HL-60/S4 treated with retinoic acid at 250 ng/mL for 4 days and 3 days (cell line): Measurements from ENCODE around the gene TSTD2.

Experiments
- in situ Hi-C: fragments of 300-500 bp; cut with MboI; formaldehyde crosslinking; loops from 2 replicates; pipeline ENCODE4 v1.7.0; 2022; ENCODE audit warnings: low sequenced_read_pairs

TSTD2 gene

DNA sequence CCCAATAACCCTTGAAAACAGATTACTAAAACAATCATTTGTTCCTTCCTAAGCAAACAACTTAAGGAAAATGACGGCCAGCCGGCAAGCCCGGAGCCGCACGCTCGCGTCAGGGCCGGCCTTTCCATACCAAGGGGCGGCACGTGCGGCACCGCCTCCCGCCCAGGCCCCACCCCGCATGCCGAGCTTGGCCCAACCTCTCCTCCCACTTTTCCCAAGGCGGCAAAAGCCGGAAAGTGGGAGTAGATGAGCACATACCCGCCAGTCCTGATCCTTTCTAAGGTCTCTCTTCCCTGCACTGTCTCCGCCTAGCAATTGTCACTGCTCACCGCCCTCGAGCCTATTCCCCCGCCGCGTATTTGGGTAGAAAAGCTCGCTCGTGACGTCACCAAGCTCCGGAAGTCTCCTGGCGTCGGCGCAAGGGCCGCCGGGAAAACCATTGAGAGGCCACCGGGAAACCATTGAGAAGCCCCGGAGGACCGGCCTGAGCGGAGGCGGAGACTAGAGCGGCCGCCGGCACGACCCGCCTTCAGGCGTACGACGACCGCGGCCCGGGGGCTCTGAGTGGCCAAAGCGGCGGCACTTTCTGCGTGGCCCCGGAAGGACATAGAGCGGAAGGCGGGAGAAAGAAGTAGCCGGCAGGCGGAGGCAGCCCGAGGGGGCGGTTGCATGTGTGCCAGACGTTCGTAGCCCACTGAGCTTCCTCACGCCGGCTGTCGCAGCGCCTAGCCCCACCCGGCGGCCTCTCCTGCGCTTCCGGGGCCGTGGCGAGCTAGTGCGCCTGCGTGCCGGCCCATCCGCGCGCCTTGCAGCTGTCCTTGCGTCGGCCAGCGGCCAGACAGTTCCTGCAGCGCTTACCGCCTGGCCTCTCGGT, at the start of gene TSTD2, which contains the start of gene NCBP1:
Gene TSTD2, minus strand, starts transcription at position 384 of the 874 bp plus-strand sequence. CDS start 5,806 bp downstream, outside the sequence.
Gene NCBP1, plus strand, starts transcription at position 837 of the 874 bp plus-strand sequence. CDS start 61 bp downstream, outside the sequence.
- in situ Hi-C loops, result no loop called here

DNA sequence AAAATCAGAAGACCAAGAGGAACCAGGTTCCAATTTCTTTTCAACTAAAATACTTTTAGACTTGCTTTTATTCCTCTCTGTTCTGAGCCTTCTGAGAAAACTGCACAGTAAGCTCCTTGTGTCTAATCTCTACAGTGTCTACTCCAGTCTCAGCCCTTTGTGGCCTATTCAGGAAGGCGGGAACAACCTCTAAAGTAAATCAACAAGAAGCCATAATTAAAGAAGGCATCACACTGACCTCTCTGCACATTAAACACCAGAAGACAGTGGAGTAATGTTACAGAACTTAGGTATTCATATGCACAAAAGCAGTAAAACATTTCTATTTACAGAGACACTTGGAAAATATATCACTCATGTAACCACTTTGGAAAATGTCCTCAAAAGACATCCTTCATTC, 49.1 kb upstream of the TSTD2 start:
- in situ Hi-C loops, result no loop called here

DNA sequence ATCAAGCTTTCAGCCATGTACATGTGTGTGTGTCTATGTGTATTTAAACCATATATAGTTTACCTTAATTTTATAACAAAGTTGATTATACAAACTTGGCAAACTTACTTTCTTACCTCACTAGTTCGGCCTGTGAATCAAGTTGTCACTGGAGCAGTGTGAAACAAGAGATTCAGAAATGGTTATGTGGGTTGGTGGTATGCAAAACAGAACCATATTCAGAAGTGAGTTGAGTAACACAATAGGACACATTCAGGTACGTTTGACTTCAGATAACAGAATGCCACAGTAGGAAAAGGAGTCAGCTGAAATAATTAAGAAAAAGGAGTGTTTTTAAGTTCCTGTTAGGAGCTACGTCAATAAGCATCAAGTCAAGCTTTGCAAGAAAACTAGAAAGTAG, 42.5 kb upstream of the TSTD2 start:
- in situ Hi-C loops, result no loop called here

DNA sequence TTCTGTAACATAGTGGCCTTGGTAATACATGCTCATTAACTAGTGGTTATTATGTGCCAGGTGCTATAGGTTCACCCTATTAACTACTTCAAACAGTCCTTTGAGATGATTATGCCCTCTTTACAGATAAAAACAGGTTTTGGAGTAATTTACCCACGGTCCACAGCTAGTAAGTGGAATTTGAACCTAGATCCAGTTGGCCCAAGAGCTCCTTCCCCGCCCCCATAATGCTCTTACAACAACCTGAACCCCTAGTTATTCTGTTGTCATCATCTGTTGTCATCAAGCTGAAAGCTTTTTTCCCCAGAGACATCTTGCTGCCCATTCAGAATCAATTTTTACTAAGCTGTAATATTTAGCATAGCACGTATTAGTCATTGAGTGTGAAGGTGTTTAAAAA, 40.8 kb upstream of the TSTD2 start:
- in situ Hi-C loops, result no loop called here

DNA sequence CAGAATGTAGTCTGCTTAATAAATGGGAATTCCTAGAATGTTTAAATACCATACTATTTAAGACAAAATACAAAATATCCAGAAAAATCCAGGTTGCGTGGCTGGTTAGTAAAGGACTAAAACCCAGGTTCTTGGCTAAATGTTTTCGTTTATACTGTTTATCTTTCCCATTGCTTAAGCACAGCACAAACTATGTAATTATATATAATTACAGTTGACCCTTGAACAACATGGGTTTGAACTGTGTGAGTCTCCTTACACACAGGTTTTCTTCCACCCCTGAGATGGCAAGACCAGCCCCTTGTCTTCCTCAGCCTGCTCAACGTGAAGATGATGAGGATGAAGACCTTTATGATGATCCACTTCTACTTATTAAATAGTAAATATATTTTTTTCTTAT, 39.2 kb upstream of the TSTD2 start:
- in situ Hi-C loops, result no loop called here

DNA sequence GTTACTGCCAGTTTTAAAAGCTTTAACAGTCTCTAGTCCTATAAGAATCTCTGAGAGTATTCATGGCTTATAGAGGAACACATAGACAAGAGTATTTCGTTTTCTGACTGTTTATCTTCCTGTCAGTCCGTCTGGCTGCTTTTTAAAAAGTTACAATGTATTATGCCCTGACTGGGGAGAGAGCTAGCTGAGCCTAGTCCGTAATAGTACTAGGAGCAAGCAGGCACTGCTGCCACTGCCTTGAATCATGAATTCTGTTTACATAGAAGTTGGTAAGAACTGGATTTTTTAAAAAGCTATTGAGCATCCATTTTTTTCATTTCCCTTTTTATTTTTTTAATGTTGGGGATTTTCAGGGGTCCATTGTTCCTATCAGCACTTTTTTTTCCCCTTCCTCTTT, 37.4 kb upstream of the TSTD2 start:
- in situ Hi-C loops, result no loop called here

DNA sequence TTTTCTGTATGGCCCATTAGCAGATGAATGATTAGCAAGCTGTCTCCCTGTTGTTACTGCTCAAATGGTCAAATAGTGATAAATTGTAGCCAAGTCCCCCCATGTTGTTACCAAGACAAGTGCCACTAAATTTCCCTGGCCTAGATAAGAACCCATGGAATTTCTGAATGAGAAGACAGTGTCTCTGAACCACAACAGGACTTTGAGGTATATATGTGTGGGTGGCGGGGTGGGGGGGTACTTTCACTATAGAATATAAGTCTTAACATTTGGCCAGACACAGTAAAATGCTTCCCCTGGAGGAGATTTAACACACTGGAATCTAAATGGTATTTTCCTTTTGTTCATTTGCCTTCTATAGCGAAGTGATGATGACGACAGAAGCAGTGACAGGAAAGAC, 35.3 kb upstream of the TSTD2 start:
- in situ Hi-C loops, result no loop called here

DNA sequence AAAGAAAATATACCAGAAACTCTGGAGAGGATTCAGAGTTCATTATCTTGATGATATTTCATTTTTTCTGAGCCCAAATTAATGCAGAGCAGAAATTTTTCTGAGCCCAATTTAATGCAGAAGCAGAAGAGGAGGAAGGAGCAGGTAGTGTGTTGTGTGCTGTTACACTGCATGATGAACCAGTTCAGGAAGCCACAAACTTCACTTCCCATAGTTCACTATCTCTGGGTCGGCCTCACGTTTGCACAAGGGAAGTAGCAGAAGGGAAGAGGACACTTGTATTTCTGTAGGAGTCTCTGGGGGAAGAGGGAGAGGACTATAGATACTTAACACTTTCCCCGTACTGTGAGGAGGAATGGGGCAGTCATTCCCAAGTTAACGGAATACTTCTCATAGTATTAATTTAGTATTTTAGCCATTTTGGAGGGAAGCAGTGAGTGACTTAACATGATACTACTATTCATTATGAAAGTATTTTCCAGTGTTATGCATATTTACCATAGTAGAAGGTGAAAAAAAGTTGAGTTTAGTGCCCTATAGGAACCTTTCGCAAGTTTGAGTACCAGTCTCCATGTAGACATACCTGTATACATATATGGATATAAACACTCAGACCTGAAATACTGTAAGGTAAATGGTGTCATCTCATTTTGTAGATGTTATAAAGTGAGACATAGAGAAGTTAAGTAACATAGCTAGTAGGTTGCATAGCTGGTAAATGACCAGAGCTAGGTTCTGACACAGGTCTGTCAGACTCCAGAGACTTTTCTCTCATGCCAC, 33.9 kb upstream of the TSTD2 start:
- in situ Hi-C loops, result no loop called here

DNA sequence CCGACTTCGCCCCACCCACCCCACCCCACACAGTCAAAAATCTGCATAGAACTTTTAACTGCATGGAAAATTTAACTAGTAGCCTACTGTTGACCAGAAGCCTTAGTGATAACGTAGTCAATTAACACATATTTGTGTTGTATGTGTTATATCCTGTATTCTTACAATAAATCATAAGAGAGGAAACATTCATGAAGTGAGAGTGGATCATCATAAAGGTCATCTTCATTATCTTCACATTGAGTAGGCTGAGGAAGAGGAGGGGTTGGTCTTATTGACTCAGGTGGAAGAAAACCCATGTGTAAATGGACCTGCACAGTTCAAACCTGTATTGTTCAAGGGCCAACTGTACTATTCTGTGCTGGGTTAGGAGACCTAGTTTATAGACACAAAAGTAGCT, 32.6 kb upstream of the TSTD2 start:
- in situ Hi-C loops, result no loop called here

DNA sequence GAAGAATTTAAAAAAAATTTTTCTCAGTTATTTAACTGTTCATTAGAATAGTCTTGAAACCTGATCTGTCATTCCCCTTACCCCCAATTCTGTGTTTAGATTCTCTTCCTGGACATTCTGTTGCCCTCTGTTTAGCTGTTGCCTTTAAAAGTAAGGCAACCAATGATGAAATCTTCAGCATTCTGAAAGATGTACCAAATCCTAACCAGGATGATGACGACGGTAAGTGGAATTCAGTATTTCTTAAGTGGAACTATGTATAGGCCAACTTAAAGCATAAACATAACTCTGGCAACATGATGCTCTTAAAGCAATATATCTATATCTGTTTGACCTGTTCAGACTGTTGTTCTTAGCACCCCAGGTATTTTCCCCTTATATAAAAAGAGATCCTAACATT, 27.7 kb upstream of the TSTD2 start:
- in situ Hi-C loops, result no loop called here

DNA sequence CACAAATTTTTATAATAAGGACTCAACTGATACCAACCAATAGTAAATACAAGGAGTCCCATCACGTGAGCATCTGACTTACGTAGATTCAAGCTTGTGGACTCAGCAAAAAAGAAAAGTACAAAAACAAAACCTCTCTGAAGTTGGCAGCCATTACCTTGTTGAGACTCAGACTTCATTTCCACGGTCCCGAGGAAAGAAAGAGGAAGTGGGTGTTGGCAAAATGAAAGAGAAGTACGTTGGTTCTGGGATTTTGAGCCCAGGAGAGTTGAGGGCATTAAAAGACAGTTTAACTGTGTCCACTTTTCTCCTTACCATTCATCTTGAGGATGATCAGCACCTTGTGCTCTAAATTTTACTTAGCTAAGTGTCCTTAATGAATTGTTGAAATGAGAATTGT, 27.2 kb upstream of the TSTD2 start:
- in situ Hi-C loops, result no loop called here

DNA sequence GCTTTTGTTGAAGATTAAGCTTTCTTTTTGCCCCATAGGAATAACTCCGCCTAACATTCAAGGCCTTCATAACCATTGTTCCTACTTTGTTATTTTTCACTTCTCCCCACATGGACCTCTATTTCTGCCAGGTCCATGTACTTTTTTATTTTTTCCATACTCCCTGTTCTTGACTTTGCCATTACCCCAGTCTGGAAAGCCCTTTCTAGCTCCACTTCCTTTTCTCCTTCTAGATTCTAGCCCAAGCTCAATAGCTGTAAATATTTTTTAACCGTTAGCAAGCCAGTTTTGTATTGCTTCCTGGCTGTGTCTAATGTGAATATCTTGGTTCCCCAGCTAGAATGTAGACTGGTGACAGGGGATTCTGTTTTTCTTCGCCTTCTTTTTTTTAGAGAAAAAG, 26.6 kb upstream of the TSTD2 start:
- in situ Hi-C loops, result no loop called here

DNA sequence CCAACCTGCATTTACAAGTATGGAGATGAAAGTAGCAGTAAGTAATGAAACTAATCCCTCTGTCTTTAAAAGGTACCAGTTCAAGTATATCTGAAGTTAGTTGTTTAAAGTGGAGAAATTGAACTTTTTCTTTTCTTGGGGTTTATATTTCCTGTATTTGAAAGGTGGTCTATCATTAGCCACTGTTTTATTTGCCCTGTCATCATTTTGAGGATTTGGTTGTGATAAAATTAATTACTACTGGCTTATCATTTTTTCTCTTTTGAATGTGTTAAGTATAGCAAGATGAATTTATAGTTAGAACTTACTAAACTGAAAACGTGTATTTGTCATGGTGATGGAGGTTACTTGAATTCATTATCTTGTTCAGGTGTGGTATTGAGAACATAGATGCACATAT, 25.5 kb upstream of the TSTD2 start:
- in situ Hi-C loops, result no loop called here

DNA sequence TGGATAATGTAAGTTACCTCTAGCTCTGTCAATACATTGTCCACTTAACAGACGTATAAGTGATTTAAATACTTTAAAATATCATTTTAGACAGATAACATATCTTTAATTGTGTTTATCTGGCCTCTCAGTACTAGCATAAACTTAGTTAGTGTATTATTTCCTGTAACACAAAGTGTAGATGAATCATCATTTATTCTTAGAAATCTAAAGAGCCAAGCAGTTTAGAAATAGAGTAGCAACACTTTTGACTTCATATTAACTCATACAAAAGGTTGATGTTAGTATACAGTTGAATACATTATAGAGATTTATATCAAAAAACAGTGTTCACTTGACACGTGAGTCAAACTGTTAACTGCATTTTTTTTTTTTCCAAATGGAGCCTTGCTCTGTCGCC, 18.5 kb upstream of the TSTD2 start:
- in situ Hi-C loops, result no loop called here

DNA sequence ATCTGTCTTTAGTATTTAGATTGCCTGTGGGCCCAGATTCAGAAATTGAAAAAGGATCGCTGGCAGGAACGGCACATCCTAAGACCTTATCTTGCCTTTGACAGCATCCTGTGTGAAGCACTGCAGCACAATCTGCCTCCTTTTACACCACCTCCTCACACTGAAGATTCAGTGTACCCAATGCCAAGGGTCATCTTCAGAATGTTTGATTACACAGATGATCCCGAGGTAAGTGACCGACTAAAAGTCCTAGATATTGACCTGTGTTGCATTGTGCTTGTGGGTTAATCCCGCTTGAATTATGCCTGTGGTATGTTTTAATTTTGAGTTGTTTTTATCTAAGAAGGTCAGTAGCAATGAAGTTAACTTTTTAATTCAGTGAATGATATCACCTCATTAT, 14.8 kb upstream of the TSTD2 start:
- in situ Hi-C loops, result no loop called here

DNA sequence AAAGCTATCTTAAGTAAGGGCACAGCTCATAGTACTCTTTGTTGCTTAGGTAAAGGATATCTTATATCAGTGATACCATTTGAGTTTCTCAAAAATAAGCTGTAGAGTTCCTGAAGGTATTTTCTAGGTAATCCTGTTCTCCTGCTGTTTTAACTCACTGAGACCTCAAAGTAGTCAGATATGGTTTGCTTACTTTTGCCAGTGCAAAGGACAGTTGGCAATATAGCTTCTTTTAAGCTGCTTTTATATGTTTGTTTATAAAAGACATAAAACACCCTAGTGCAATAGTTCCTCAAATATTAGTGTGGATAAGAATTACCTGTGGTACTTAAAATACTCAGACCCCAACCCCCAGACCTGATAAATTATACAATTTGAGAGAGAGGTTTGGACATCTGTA, 12.6 kb upstream of the TSTD2 start:
- in situ Hi-C loops, result no loop called here

DNA sequence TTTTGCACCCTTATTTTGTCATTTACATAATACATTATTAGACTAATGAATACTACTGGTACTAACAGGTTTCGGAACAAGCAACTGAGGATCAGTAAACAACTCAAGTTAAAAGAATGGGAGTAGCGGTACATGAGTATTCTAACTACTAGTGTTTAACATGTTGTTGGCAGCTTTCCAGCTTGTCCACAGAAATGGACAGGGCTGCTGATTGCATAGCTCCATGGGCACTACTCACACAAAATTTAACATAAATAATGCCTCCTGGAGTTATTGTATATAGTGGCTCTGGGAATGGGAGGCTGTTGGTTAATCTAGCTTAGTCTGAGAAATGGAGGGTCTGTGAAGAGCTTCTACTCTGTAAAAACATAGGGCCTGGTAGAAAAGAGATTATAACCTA, 7.2 kb upstream of the TSTD2 start:
- in situ Hi-C loops, result no loop called here

DNA sequence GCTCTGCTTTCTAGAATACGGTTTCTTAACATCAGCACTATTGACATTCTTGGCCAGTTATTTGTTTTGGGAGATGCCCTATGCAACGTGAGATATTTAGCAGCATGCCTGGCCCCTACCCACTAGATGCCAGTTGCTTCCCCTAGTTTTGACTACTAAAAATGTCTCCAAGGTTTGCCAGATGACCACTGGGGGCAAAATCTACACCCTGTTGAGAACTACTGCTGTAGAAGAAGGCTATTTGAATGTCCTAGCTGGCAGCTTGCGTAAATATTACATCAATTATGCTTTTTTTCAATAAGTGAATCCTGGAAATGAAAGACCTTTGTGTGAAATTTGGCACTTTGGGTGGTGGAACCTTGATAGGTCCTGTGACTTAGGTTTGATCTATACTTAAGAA, 5.5 kb upstream of the TSTD2 start:
- in situ Hi-C loops, result no loop called here

DNA sequence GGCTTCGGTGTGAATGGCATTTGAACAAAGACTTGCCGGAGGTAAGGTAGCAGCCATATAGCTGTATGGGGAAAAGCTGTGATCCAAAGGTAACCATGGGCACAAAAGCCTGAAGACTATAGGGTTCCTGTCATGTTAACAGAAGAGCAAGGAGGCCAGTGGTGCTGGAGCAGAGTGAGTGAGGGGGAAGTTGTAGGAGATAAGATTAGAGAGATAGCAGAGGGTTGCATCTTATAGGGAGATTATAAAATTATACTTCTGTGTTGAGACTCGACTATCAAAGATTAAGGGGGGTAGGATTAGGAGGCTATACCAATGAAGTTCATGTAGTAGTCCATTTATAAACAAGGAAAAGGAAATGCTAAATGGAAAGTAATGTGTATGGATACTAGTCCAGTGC, 3.7 kb upstream of the TSTD2 start:
- in situ Hi-C loops, result no loop called here

DNA sequence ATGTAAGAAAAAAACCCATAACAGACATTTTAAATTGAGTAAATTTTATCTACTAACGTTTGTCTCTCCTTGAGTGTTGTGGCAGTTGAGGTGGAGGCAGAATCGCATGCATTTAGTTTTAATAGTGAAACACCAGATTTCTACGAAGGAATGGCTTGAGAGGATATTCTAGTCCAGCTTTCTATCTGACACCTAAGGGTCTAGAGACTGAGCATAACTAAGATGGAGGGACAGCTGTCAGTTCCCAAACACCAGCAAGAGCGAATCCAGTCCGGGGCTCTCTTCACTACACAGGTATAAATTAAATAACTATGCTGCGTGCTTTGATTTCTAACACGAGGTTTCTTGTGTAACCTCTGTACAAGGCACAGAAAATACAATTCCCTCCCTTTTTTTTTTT, 1.9 kb upstream of the TSTD2 start:
- in situ Hi-C loops, result no loop called here

DNA sequence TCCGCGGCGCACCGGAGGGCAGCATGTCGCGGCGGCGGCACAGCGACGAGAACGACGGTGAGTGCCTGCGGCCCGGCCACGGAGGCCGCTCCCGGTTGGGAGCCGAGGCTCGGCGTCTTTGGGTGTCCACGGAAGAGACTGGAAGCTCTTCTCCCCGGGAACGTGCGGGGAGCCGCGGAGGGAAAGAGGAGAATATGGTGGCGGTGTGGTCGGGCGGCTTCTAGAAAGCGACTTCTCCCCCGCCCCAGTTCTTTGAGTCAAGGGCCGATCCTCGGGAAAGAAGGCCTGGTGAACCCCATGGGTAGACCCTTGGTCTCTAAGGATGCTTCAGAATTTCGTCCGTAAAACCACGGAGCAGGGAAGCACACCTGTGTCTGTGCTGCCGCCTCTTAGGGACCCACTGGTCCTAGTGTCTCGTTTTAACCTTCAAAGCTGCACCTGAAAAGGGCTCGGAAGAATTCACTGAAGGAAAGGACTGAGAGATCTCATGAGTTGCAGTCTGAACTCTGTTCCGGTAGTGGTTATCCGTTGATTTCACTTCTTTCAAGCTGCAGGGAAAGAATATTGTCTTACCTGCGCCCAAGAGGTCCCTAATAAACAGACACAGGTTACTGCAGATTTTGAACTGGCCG, 807 bp upstream of the TSTD2 start:
- in situ Hi-C loops, result no loop called here
